Measurements from ENCODE around the gene TANGO6. TPM values are rescaled to one million over a fixed set of nuclear protein-coding genes. Genes with fewer than 3 reads are reported as not detected.

The TANGO6 gene
- total RNA-seq, result 21.0 and 22.1 TPM in 2 replicates

GRCh38 chr16:68843482-68844210 lies at the start of gene TANGO6:
TSS of gene TANGO6 (plus strand) at chr16:68843531. CDS start at chr16:68843618, 87 bp downstream.

GRCh38 chr16:69105501-69106361 lies 262.4 kb downstream of the TANGO6 start, which contains the start of gene HAS3:
TSS of gene HAS3 (plus strand) at chr16:69105653. CDS start at chr16:69109396, 3,743 bp downstream.

GRCh38 chr16:69132424-69133252 lies 289.3 kb downstream of the TANGO6 start, which contains the start of the genes CHTF8 and UTP4:
TSS of gene CHTF8 (minus strand) at chr16:69132588. CDS start at chr16:69121458, 11,130 bp downstream.
TSS of gene UTP4 (plus strand) at chr16:69132649. CDS start at chr16:69133460, 811 bp downstream.

Other genes starting within 250 kb of the TANGO6 start
- gene CDH3, start 198.2 kb upstream of the TANGO6 start, total RNA-seq, result not detected in 2 replicates
- gene CDH1, start 106.2 kb upstream of the TANGO6 start, total RNA-seq, result under 0.01 TPM in 1 of 2 replicates, not detected in the other